Osteocyte (in vitro differentiated cells): ENCODE data around the gene RNF166. TPM values are rescaled to one million over a fixed set of nuclear protein-coding genes. Genes with fewer than 3 reads are reported as not detected.

ENCODE experiments used
- DNase-seq: peaks from one replicate; pipeline ENCODE4 v3.0.0; 2021; ENCODE audit warnings: mixed read lengths; ENCODE audit not compliant: unreplicated experiment; ENCODE audit errors: extremely low spot score
- H3K27ac Mint-ChIP-seq: one replicate; pipeline ENCODE4 v1.8.0; 2021; ENCODE audit warnings: mild to moderate bottlenecking, mixed read lengths; ENCODE audit not compliant: unreplicated experiment
- H3K27me3 Mint-ChIP-seq: one replicate; pipeline ENCODE4 v1.8.0; 2021; ENCODE audit warnings: mixed read lengths; ENCODE audit not compliant: unreplicated experiment
- H3K36me3 Mint-ChIP-seq: one replicate; pipeline ENCODE4 v1.8.0; 2021; ENCODE audit warnings: mixed read lengths; ENCODE audit not compliant: unreplicated experiment
- H3K4me1 Mint-ChIP-seq: one replicate; pipeline ENCODE4 v1.8.0; 2021; ENCODE audit warnings: mixed read lengths; ENCODE audit not compliant: unreplicated experiment
- H3K4me3 Mint-ChIP-seq: one replicate; pipeline ENCODE4 v1.8.0; 2021; ENCODE audit warnings: mild to moderate bottlenecking, moderate library complexity, mixed read lengths; ENCODE audit not compliant: unreplicated experiment
- H3K9me3 Mint-ChIP-seq: one replicate; pipeline ENCODE4 v1.8.0; 2021; ENCODE audit warnings: mixed read lengths; ENCODE audit not compliant: unreplicated experiment
- total RNA-seq: library from RNA; stranded (reverse); gene quantifications from 2 replicates; pipeline ENCODE4 v1.2.1, GENCODE V29; 2021
- TF ChIP-seq, protein P1 (sequence below): fragments of 200-600 bp; sonication (generic); IDR thresholded peaks from 2 replicates; pipeline ENCODE4 v1.5.0; 2021; ENCODE audit warnings: antibody characterized with exemption, mild to moderate bottlenecking, moderate library complexity

The RNF166 gene
- total RNA-seq, 1 donor from 2014 or later, result 17.2 TPM

DNA sequence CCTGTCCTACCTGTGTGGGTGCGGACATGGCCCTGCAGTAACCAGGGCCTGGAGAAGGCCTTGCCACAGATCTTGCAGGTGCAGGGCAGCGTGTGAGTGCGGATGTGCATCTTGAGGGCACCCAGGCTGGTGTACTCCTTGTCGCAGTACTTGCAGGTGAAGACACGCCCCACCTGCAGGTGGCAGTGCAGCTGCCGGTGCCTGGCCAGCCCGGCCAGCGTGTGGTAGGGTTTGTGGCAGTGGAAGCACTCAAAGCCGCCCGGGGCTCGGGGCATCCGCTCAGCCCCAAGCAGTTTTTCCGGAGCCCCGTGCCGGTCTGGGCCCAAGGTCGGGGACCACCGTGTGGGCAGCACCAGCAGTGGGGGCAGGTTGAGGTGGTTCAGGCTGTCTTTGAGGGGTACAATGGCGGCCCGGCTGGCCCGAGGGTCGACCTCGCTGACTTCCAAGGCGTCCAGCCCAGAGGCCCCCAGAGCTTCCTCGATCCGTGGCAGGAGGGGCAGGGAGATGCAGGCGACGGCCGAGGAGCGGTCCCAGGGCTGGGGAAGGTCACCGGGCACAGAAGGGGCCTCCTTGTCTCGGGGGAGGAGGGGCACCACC lies 25.0 kb downstream of the RNF166 start:
- H3K4me1 Mint-ChIP-seq, result peaks cover 2% of the 10 kb centered on the region
- TF ChIP-seq, protein P1, sequence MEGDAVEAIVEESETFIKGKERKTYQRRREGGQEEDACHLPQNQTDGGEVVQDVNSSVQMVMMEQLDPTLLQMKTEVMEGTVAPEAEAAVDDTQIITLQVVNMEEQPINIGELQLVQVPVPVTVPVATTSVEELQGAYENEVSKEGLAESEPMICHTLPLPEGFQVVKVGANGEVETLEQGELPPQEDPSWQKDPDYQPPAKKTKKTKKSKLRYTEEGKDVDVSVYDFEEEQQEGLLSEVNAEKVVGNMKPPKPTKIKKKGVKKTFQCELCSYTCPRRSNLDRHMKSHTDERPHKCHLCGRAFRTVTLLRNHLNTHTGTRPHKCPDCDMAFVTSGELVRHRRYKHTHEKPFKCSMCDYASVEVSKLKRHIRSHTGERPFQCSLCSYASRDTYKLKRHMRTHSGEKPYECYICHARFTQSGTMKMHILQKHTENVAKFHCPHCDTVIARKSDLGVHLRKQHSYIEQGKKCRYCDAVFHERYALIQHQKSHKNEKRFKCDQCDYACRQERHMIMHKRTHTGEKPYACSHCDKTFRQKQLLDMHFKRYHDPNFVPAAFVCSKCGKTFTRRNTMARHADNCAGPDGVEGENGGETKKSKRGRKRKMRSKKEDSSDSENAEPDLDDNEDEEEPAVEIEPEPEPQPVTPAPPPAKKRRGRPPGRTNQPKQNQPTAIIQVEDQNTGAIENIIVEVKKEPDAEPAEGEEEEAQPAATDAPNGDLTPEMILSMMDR, result peak; percentile 20
- H3K9me3 Mint-ChIP-seq, result no peaks in the 10 kb centered on the region
- no peak for DNase-seq
- H3K4me3 Mint-ChIP-seq, result no peak overlapping the region
- no peaks in the 10 kb centered on the region for H3K36me3 Mint-ChIP-seq
- H3K27me3 Mint-ChIP-seq, result peaks cover 20% of the 10 kb centered on the region
- H3K27ac Mint-ChIP-seq, result no peak overlapping the region

DNA sequence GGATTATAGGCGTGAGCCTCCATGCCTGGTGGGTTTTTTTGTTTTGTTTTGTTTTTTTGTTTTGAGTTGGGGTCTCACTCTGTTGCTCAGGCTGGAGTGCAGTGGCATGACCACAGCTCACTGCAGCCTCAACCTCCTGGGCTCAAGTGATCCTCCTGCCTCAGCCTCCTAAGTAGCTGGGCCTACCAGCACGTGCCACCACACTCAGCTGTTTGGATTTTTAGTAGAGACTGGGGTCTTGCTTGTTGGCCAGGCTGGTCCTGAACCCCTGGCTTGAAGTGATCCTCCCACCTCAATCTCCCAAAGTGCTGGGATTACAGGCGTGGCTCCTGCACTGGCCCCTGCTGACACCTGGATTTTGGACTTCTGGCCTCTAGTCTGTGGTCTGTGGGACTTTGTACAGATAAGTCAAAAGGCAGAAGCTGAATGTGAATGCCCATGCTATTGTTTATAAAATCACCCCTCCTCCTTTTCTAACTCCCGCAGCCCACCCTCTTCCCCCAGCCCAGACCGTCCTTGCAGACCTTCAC lies 25.6 kb downstream of the RNF166 start:
- H3K4me1 Mint-ChIP-seq, result peaks cover 2% of the 10 kb centered on the region
- H3K36me3 Mint-ChIP-seq, result no peaks in the 10 kb centered on the region
- H3K27me3 Mint-ChIP-seq, result peaks cover 20% of the 10 kb centered on the region
- DNase-seq, result no peak
- TF ChIP-seq, protein P1, result no peak
- no peaks in the 10 kb centered on the region for H3K9me3 Mint-ChIP-seq
- H3K4me3 Mint-ChIP-seq, result no peak overlapping the region
- H3K27ac Mint-ChIP-seq, result no peak overlapping the region

DNA sequence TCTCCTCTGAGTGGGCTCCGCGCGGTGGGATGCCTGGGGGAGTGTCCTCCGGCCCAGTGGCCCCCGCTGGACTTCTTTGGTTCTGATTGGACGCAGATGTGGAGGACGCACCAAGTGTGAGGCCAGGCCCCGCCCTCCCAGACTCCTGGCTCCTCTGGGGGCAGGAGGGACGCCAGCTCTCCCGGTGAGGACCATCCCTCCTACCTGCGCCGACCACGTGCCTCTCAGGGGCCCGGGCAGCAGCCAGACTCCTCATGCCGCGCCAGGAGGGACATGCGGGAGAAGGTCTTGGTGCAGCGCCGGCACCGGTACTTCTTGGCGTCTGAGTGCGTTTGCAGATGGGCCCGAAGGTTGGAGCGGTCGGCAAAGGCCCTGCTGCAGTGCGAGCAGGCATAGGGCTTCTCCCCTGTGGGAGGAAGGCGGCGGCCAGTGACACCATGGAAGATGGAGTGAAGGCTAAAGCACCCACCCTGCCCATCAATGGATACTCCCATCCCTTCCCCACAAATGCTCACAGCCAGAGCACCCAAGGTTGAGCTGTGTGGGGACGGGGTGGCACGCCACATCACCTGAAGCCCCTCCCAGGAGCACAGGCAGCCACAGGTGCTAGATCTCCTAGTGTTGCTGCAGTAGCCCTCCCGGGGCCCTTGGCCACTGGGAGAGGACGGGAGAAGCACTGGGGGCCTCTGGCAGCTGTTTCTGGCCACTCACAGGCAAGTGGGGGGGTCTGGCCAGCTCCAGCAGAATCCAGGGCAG lies 27.8 kb downstream of the RNF166 start:
- Mint-ChIP-seq H3K27ac (no peak overlapping the region), H3K27me3 (peaks cover 2% of the 10 kb centered on the region), H3K9me3 (no peaks in the 10 kb centered on the region), H3K4me1 (no peaks in the 10 kb centered on the region), H3K4me3 (no peak overlapping the region), H3K36me3 (no peaks in the 10 kb centered on the region)
- TF ChIP-seq, protein P1, result no peak
- no peak for DNase-seq

DNA sequence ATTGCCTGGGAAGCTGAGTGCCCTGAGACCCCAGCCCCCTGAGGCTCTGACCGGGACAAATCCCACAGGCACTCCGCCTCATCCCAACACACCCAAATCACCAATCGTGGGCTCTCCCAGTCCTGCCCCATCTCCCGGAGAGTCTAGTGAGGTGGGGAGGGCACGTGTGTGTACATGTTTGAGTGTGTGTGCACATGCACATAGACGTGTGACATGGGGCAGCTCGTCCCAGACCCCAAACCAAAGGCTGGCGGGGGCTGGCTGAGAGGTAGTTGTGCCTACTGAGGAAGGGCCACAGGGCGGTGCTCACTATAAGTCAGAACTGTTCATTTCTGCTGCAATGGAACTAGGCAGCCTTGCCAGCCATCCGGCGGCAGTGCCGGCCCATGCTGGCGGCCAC lies 28.5 kb downstream of the RNF166 start:
- Mint-ChIP-seq H3K27ac (no peak overlapping the region), H3K9me3 (no peaks in the 10 kb centered on the region), H3K4me1 (no peaks in the 10 kb centered on the region), H3K36me3 (no peaks in the 10 kb centered on the region), H3K27me3 (peaks cover 2% of the 10 kb centered on the region), H3K4me3 (no peak overlapping the region)
- DNase-seq, result no peak
- TF ChIP-seq, protein P1, result no peak

DNA sequence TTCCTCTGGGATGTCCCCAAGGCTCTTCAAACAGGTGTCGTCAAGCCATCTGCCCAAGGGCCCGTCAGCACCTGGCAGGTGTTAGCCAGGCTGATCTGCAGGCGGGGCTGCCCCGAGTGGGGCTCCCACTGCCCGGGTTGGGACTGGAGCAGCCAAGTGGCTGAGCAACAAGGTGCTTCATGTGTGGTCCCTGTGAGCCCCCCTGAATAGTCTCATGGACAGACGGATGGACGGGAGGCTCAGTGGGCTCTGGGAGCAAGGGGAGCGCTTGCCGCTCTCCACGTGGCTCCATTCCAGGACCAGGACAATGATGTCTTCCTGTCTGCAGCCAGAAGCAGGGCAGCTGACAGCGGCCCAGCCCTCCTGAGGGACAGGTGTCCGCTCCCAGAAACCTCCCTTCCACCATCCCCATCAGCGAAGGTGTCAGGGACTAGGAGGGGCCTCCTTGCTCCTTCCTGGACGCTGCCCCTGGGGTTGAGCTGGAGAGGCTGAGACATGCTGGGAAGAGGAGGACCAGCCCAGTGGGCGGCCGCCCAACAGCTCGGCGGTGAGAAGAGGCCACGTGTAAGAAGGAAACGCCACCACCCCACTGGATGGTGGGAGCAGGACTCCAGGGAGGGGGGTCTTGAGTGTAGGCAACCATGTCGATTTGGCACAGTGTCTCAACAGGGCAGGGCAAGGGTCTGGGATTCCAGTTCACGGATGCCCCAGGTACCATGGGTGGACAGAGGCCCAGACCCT lies 29.5 kb downstream of the RNF166 start:
- Mint-ChIP-seq H3K4me3 (no peak overlapping the region), H3K27ac (no peak overlapping the region), H3K36me3 (no peaks in the 10 kb centered on the region), H3K9me3 (no peaks in the 10 kb centered on the region), H3K27me3 (no peaks in the 10 kb centered on the region), H3K4me1 (no peaks in the 10 kb centered on the region)
- TF ChIP-seq, protein P1, result no peak
- DNase-seq, result no peak
